Astrocyte of the spinal cord (primary cell): Measurements from ENCODE around the gene NR1H4.

Source experiments
- DNase-seq: peaks from one replicate; pipeline ENCODE4 v3.0.0; 2011; ENCODE audit warnings: low read depth, low spot score
- H3K4me3 ChIP-seq: 2 replicates; pipeline ENCODE4 v1.5.1; 2011; ENCODE audit warnings: low read depth, mild to moderate bottlenecking, low read length, moderate library complexity
- CTCF ChIP-seq: IDR thresholded peaks from 2 replicates; pipeline ENCODE4 v1.5.1; 2012; ENCODE audit warnings: low read depth, mild to moderate bottlenecking, low read length, inconsistent platforms
- in situ Hi-C: cut with HindIII; loops from 2 replicates; pipeline ENCODE4 v1.10.0; 2017; ENCODE audit warnings: low sequenced_read_pairs

The NR1H4 gene

DNA sequence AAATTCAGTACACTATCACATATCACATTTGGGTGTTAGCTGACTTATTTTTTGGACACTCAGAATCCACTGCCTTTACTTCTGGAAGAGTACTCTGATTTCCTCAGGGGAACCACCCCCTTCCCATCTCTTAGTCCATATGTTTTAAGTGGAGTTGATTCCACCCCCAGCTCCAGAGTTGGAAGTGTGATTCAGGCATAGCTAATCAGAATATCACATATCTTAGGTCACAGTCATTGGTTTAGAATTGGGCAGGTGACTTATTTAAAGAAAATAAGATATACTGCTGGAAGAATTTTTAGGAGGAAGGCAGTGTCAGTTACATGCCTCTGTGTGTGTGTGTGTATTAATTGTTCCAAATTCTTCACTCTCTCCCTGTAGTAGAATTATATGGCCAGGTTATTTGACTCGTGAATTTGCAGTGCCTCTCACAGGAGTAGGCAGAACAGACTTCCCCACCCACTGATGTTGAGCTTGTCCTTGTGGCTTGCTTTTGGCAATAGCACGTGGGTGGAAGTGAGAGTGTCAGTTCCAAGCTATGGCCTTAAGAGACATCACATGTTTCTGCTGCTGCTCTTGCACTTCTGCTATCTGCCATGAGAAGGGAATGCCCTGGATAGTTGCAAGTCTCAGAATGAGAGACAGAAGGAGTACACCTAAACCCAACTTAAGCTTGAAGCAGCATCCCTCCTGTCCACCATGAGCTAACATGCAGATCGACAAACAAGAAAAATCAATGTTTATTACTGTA, 93.4 kb downstream of the NR1H4 start:
- no peak for DNase-seq
- no peak overlapping the region for H3K4me3 ChIP-seq
- in situ Hi-C loops = no loop called here
- no peak for TF ChIP-seq CTCF

- no peak for DNase-seq
- TF ChIP-seq CTCF = no peak
- H3K4me3 ChIP-seq = no peak overlapping the region
- in situ Hi-C loops = no loop called here
Measured at GRCh38 chr12:100567945-100568344, 94.3 kb downstream of the NR1H4 start.

GRCh38 chr12:100572184-100572583, 98.5 kb downstream of the NR1H4 start:
- in situ Hi-C loops = no loop called here
- DNase-seq = no peak
- H3K4me3 ChIP-seq = no peak overlapping the region
- no peak for TF ChIP-seq CTCF

DNA sequence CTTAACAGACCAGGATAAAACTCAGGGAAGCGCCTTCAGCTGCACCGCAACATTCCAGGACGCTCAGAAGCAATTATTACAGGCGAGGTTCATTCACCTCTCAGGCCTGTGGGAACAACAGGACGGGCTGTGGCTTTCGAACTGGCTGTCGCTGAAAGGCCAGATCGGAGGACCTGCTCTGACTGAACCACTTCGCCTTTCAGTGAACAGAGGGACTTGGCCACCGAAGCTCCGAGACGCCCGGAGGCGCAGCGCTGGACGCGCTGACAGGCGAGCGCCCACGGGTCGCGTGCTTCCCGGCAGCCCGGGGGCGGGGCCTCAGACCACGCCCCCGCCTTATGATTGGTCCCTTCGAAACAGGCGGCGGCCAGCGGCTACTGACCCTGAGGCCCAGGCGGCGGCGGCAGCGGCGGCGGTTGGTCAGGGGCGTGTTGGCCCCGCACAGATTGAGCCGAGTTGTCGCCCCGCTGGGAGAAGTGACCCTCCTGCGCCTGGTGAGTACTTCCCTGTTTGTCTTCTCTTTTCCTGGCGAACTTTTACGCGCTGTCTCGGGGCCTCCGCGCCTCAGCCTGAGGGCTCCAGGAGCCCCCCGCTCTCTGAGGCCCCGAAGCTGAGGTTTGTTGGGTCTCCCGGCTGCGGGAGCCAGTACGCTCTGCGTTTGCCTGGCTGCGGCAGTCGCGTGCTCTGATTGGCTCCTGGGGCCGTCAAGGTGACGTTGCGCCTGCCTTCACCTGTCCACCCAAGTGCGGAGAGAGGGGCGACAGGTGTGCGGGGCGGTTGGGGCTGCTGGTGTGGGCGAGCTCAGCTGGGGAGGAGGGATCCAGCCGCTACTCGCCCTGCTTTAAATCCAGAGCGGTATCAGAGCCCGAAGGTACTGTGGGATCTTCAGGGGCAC, 99.9 kb downstream of the NR1H4 start, which contains the start of gene GAS2L3:
Gene GAS2L3 (plus strand): TSS at position 393 of the 895 bp plus-strand sequence. CDS start 21,221 bp downstream, outside the sequence.
- no peak for TF ChIP-seq CTCF
- in situ Hi-C loops = no loop called here
- peak within 1 kb of the TSS; percentile 85 for H3K4me3 ChIP-seq
- DNase-seq = peak; percentile 86

- no peak for TF ChIP-seq CTCF
- DNase-seq = peak; percentile 16
- H3K4me3 ChIP-seq = peak overlapping the region; percentile 85
- in situ Hi-C loops = no loop called here
Measured at GRCh38 chr12:100574187-100575074, 100.8 kb downstream of the NR1H4 start.
